SK-N-SH (cell line): ENCODE results near the gene LARP1. TPM values are rescaled to one million over a fixed set of nuclear protein-coding genes. Genes with fewer than 3 reads are reported as not detected.
A peak's percentile ranks its signal among the peaks of the same experiment; 100 is the strongest.

Experiments used
- CTCF ChIA-PET: fragments of 300-600, 350-600 bp; formaldehyde crosslinking; extraction: SDS; loops from one replicate; lab custom pipeline; 2021; lab: Yijun Ruan, JAX
- POLR2A ChIA-PET: fragments of 350-600 bp; sonication (Branson Sonifier 250); formaldehyde crosslinking; extraction: SDS; loops from one replicate; lab custom pipeline; 2020; ENCODE audit warnings: antibody characterized with exemption, inconsistent platforms; lab: Yijun Ruan, JAX
- DNase-seq: peaks from one replicate; pipeline ENCODE4 v3.0.0; 2012
- H2AFZ ChIP-seq: fragments of 200-600 bp; sonication (generic); 2 replicates; pipeline ENCODE4 v1.8.1; 2016; ENCODE audit warnings: antibody characterized with exemption, mild to moderate bottlenecking, low read depth
- H3F3A ChIP-seq: fragments of 200-600 bp; sonication (generic); replicated peaks from 2 replicates; pipeline ENCODE3; 2016; ENCODE audit warnings: antibody characterized with exemption, mild to moderate bottlenecking; ENCODE audit not compliant: insufficient read depth
- H3K27ac ChIP-seq, 2 experiments: fragments of 200-500 bp in 1 of 2; fragments of 200-600 bp in 1 of 2; sonication (Bioruptor generic) in 1 of 2; sonication (generic), shearing (Covaris generic) in 1 of 2; 2 replicates each; pipeline versions ENCODE4 v1.5.1 to v1.6.1; 2014 to 2016; ENCODE audit warnings: low read depth in 2 of 2, inconsistent platforms in 1 of 2, low read length in 1 of 2, mild to moderate bottlenecking in 1 of 2, mixed read lengths in 1 of 2
- H3K27me3 ChIP-seq: fragments of 200-600 bp; sonication (generic), shearing (Covaris generic); 2 replicates; pipeline ENCODE4 v1.6.1; 2016; ENCODE audit warnings: mixed run types; ENCODE audit not compliant: insufficient read depth
- H3K36me3 ChIP-seq, 2 experiments: fragments of 200-500 bp in 1 of 2; fragments of 200-600 bp in 1 of 2; sonication (Bioruptor generic) in 1 of 2; sonication (generic) in 1 of 2; replicated peaks in 1 of 2; 2 replicates each; pipeline versions ENCODE3 to v1.5.1; 2014 to 2016; ENCODE audit warnings: low read length in 1 of 2, mild to moderate bottlenecking in 1 of 2; ENCODE audit not compliant: insufficient read depth in 2 of 2, control insufficient read depth in 1 of 2
- H3K4me1 ChIP-seq, 2 experiments: fragments of 200-500 bp in 1 of 2; fragments of 200-600 bp in 1 of 2; sonication (Bioruptor generic) in 1 of 2; sonication (generic), shearing (Covaris generic) in 1 of 2; 2 replicates each; pipeline versions ENCODE4 v1.5.1 to v1.6.1; 2014 to 2016; ENCODE audit warnings: low read depth in 1 of 2, low read length in 1 of 2, mixed run types in 1 of 2; ENCODE audit not compliant: insufficient read depth in 2 of 2, control insufficient read depth in 1 of 2
- H3K4me2 ChIP-seq: fragments of 200-600 bp; sonication (generic), shearing (Covaris generic); 2 replicates; pipeline ENCODE4 v1.6.1; 2017; ENCODE audit warnings: mixed run types
- H3K4me3 ChIP-seq, 2 experiments: fragments of 200-500 bp in 1 of 2; fragments of 200-600 bp in 1 of 2; sonication (Bioruptor generic) in 1 of 2; sonication (generic), shearing (Covaris generic) in 1 of 2; 2 replicates each; pipeline versions ENCODE4 v1.5.1 to v1.8.1; 2014 to 2016; ENCODE audit warnings: low read depth in 2 of 2, inconsistent platforms in 1 of 2, low read length in 1 of 2, mild to moderate bottlenecking in 1 of 2, mixed read lengths in 1 of 2, moderate library complexity in 1 of 2
- H3K79me2 ChIP-seq: fragments of 200-600 bp; sonication (generic); 2 replicates; pipeline ENCODE4 v1.8.1; 2017; ENCODE audit warnings: mild to moderate bottlenecking; ENCODE audit not compliant: insufficient read depth
- H3K9ac ChIP-seq: fragments of 200-600 bp; sonication (generic); 2 replicates; pipeline ENCODE4 v1.6.1; 2017; ENCODE audit warnings: mixed run types
- H3K9me2 ChIP-seq: fragments of 200-600 bp; sonication (generic); 2 replicates; pipeline ENCODE4 v1.6.1; 2017; ENCODE audit warnings: mixed run types
- H3K9me3 ChIP-seq: fragments of 200-600 bp; sonication (generic); 2 replicates; pipeline ENCODE4 v1.6.1; 2017; ENCODE audit warnings: mixed run types, mild to moderate bottlenecking, moderate library complexity
- H4K20me1 ChIP-seq: fragments of 200-600 bp; sonication (generic); 2 replicates; pipeline ENCODE4 v1.6.1; 2017; ENCODE audit warnings: mild to moderate bottlenecking, mixed run types; ENCODE audit not compliant: insufficient read depth
- FOXJ3 ChIP-seq: sonication (generic); formaldehyde crosslinking; IDR thresholded peaks from 2 replicates; pipeline ENCODE4 v1.5.1; 2020; ENCODE audit warnings: mild to moderate bottlenecking, missing genetic modification reagents
- GATA2 ChIP-seq: sonication (generic); formaldehyde crosslinking; IDR thresholded peaks from 2 replicates; pipeline ENCODE4 v1.5.0; 2020; ENCODE audit warnings: mild to moderate bottlenecking, missing genetic modification reagents
- JUND ChIP-seq: IDR thresholded peaks from 2 replicates; pipeline ENCODE4 v1.4.0; 2012
- MEF2A ChIP-seq: IDR thresholded peaks from 2 replicates; pipeline ENCODE4 v1.4.0; 2012; ENCODE audit warnings: low read depth, borderline replicate concordance
- RAD21 ChIP-seq: IDR thresholded peaks from 2 replicates; pipeline ENCODE4 v1.6.1; 2012; ENCODE audit warnings: mild to moderate bottlenecking, low read length
- RCOR1 ChIP-seq: fragments of 150-350 bp; IDR thresholded peaks from 2 replicates; pipeline ENCODE4 v1.6.1; 2017; ENCODE audit warnings: antibody characterized with exemption, low read length
- RXRA ChIP-seq: IDR thresholded peaks from 2 replicates; pipeline ENCODE4 v1.4.0; 2012; ENCODE audit warnings: low read depth, mild to moderate bottlenecking, borderline replicate concordance
- SIN3A ChIP-seq: IDR thresholded peaks from 2 replicates; pipeline ENCODE4 v1.6.1; 2012; ENCODE audit warnings: low read depth, mild to moderate bottlenecking, low read length, moderate library complexity, borderline replicate concordance
- WGBS: methylation state at CpG from one replicate; pipeline ENCODE4 v1.1.6; 2017; ENCODE audit warnings: low lambda C conversion rate; 5-methylcytosine and 5-hydroxymethylcytosine counted together
- polyA plus RNA-seq, 3 experiments: library from polyadenylated mRNA; depleted of rRNA; stranded (reverse); fragments of >200 nt; gene quantifications; 2 replicates each; pipeline ENCODE4 v1.2.3, GENCODE V29; 2012
- TF ChIP-seq, protein P1 (sequence below): fragments of 200-600 bp; sonication (generic); IDR thresholded peaks from 2 replicates; pipeline ENCODE4 v1.6.1; 2017; ENCODE audit warnings: antibody characterized with exemption, mild to moderate bottlenecking, moderate library complexity
- TF ChIP-seq, protein P2 (sequence below): IDR thresholded peaks from 2 replicates; pipeline ENCODE4 v1.4.0; 2012; ENCODE audit warnings: low read depth, borderline replicate concordance
- TF ChIP-seq, protein P3 (sequence below): fragments of 150-350 bp; IDR thresholded peaks from 2 replicates; pipeline ENCODE4 v1.6.1; 2016; ENCODE audit warnings: mild to moderate bottlenecking, low read depth, low read length

The LARP1 gene
- polyA plus RNA-seq, 1 of the 3 experiments (the other 2 are of a cell fraction): 57.4 TPM

DNA sequence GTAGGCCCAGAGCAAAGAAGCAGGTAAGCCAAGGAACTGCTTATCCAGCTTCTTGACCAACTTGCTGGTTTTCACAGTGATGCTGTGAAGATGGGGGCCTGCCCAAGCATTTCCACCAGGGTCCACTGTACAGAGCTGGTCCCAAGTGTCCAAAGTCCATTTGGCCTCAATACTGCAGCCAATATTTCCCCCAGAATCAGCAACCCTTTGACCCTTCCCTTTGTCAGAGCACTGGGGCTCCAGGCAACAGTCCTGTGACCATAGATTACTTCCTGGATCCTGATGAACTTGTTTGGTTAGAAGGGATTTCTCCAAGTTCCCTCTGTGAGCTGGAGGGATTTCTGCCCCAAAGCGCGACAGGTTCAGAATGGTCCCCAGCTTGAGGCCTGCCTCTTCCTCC lies 68.9 kb downstream of the LARP1 start:
- Histone ChIP-seq H4K20me1 (no peaks in the 10 kb centered on the region), H2AFZ (no peak overlapping the region), H3K9me3 (no peaks in the 10 kb centered on the region), H3K79me2 (no peaks in the 10 kb centered on the region), H3K9ac (no peak overlapping the region), H3K27me3 (no peaks in the 10 kb centered on the region), H3K4me1 (no peaks in the 10 kb centered on the region), H3K27ac (no peak overlapping the region)
- 100% methylated on average over 2 of the region's 2 CpGs for WGBS
- no peak for DNase-seq
- no peak for TF ChIP-seq FOXJ3 (CRISPR knock-in tag)
- no peak for TF ChIP-seq GATA2 (CRISPR knock-in tag)
- TF ChIP-seq JUND: no peak
- TF ChIP-seq MEF2A: no peak
- no peak for TF ChIP-seq RXRA
- TF ChIP-seq, protein P1, sequence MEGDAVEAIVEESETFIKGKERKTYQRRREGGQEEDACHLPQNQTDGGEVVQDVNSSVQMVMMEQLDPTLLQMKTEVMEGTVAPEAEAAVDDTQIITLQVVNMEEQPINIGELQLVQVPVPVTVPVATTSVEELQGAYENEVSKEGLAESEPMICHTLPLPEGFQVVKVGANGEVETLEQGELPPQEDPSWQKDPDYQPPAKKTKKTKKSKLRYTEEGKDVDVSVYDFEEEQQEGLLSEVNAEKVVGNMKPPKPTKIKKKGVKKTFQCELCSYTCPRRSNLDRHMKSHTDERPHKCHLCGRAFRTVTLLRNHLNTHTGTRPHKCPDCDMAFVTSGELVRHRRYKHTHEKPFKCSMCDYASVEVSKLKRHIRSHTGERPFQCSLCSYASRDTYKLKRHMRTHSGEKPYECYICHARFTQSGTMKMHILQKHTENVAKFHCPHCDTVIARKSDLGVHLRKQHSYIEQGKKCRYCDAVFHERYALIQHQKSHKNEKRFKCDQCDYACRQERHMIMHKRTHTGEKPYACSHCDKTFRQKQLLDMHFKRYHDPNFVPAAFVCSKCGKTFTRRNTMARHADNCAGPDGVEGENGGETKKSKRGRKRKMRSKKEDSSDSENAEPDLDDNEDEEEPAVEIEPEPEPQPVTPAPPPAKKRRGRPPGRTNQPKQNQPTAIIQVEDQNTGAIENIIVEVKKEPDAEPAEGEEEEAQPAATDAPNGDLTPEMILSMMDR: no peak
- TF ChIP-seq, protein P2, sequence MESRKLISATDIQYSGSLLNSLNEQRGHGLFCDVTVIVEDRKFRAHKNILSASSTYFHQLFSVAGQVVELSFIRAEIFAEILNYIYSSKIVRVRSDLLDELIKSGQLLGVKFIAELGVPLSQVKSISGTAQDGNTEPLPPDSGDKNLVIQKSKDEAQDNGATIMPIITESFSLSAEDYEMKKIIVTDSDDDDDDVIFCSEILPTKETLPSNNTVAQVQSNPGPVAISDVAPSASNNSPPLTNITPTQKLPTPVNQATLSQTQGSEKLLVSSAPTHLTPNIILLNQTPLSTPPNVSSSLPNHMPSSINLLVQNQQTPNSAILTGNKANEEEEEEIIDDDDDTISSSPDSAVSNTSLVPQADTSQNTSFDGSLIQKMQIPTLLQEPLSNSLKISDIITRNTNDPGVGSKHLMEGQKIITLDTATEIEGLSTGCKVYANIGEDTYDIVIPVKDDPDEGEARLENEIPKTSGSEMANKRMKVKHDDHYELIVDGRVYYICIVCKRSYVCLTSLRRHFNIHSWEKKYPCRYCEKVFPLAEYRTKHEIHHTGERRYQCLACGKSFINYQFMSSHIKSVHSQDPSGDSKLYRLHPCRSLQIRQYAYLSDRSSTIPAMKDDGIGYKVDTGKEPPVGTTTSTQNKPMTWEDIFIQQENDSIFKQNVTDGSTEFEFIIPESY: no peak
- TF ChIP-seq RAD21: no peak
- TF ChIP-seq, all 33 proteins: peak for 0
- Histone ChIP-seq H3K4me2 (no peak overlapping the region), H3K4me3 (no peak overlapping the region), H3F3A (peaks cover 1% of the 10 kb centered on the region), H3K36me3 (peaks cover 3 to 22% of the 10 kb centered on the region in 2 experiments), H3K9me2 (no peaks in the 10 kb centered on the region)
- CTCF ChIA-PET: interaction anchor here (1.2 kb wide), 1 partner anchor 174 kb away, joined by 3 read pairs; no protein-coding TSS in a partner anchor
- POLR2A ChIA-PET: no interaction called here

DNA sequence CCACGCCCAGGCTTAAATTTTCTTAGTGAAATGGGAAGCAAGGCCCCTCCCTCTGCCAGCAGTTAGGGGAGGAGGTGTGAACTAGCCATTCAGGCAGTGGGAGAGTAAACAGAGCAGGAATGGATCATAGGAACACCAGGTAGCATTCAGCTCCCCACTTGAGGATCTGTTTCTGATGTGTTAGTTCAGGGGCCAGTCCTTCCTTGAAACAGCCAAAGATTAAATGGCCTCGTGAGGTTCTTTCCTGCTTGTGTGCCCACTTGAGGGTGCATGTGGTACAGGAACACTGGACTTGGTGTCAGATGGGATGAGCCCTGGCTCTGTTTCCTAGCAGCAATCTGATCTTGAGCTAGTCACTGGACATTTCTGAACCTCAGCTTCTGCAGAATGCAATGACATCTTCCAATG lies 74.0 kb downstream of the LARP1 start:
- H4K20me1 ChIP-seq: no peaks in the 10 kb centered on the region
- ChIA-PET POLR2A (interaction anchor here (0.7 kb wide), 1 partner anchor 28 kb away, joined by 3 read pairs; no protein-coding TSS in a partner anchor), CTCF (interaction anchor here (0.6 to 2.0 kb wide), 4 partner anchors 10 to 48 kb away, joined by 3 to 6 read pairs (median 4); no protein-coding TSS in a partner anchor)
- peaks cover 0 to 5% of the 10 kb centered on the region in 2 experiments for H3K36me3 ChIP-seq
- DNase-seq: no peak
- H3K9ac ChIP-seq: no peak overlapping the region
- H3K79me2 ChIP-seq: no peaks in the 10 kb centered on the region
- H3K4me3 ChIP-seq: no peak overlapping the region
- H3K27ac ChIP-seq: no peak overlapping the region
- H2AFZ ChIP-seq: no peak overlapping the region
- TF ChIP-seq RCOR1: no peak
- 0 out of 2 replicates have a peak, but pooled peaks have one; percentile 8 for TF ChIP-seq RAD21
- TF ChIP-seq, protein P3, sequence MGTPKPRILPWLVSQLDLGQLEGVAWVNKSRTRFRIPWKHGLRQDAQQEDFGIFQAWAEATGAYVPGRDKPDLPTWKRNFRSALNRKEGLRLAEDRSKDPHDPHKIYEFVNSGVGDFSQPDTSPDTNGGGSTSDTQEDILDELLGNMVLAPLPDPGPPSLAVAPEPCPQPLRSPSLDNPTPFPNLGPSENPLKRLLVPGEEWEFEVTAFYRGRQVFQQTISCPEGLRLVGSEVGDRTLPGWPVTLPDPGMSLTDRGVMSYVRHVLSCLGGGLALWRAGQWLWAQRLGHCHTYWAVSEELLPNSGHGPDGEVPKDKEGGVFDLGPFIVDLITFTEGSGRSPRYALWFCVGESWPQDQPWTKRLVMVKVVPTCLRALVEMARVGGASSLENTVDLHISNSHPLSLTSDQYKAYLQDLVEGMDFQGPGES: no peak
- no peak for TF ChIP-seq SIN3A
- H3K27me3 ChIP-seq: no peaks in the 10 kb centered on the region
- no peaks in the 10 kb centered on the region; a peak in 1 of 4 replicates for H3K4me1 ChIP-seq
- H3K4me2 ChIP-seq: no peak overlapping the region
- no peaks in the 10 kb centered on the region for H3K9me2 ChIP-seq
- no peaks in the 10 kb centered on the region for H3K9me3 ChIP-seq
- H3F3A ChIP-seq: peaks cover 3% of the 10 kb centered on the region
- 79% methylated on average over 2 of the region's 2 CpGs for WGBS
